GM12878 (cell line): ENCODE data around the gene RALGPS1. TPM values are rescaled to one million over a fixed set of nuclear protein-coding genes. Genes with fewer than 3 reads are reported as not detected.

Experiments used
- ATAC-seq: fragments of 200-7000 bp; cut with Tn5 transposase; 3 replicates; pipeline ENCODE4 v1.9.1; 2020; ENCODE audit warnings: mild to moderate bottlenecking, moderate library complexity
- BruUV-seq: library from RNA; stranded (reverse); fragments of 400-500 nt; replicated peaks from 2 replicates; lab custom pipeline; 2021; lab: Mats Ljungman, UMichigan
- CTCF ChIA-PET: fragments of 300-600 bp; sonication (Branson Sonifier 250); formaldehyde crosslinking; extraction: SDS; loops from one replicate; lab custom pipeline; 2021; ENCODE audit warnings: inconsistent platforms; lab: Yijun Ruan, JAX
- POLR2A ChIA-PET: fragments of 350-600 bp; formaldehyde crosslinking; extraction: SDS; loops from one replicate; lab custom pipeline; 2021; ENCODE audit warnings: inconsistent platforms; lab: Charles Lee
- RAD21 ChIA-PET: fragments of 300-600 bp; sonication (Branson Sonifier 250); formaldehyde crosslinking; loops from one replicate; lab custom pipeline; 2023; ENCODE audit warnings: antibody characterized with exemption; ENCODE audit not compliant: unreplicated experiment; lab: Charles Lee
- SMC1A ChIA-PET: fragments of 300-600 bp; sonication (Branson Sonifier 250); formaldehyde crosslinking; loops from one replicate; lab custom pipeline; 2023; ENCODE audit not compliant: unreplicated experiment, uncharacterized antibody; lab: Charles Lee
- DNase-seq: peaks from one replicate; pipeline ENCODE4 v3.0.0-alpha.2; 2011; ENCODE audit warnings: low read depth, low spot score
- FAIRE-seq: peaks from 3 replicates; lab custom pipeline; 2011; peaks lifted over from hg19 to GRCh38; lab: Jason Lieb, UNC
- H2AFZ ChIP-seq: 2 replicates; pipeline ENCODE4 v1.6.0; 2011; ENCODE audit warnings: low read depth, low read length, control low read depth; ENCODE audit not compliant: control insufficient read depth
- H3K27ac ChIP-seq: 2 replicates; pipeline ENCODE4 v1.5.1; 2011; ENCODE audit warnings: control low read depth; ENCODE audit not compliant: control insufficient read depth, insufficient read depth
- H3K27me3 ChIP-seq, 2 experiments: replicated peaks in 1 of 2; 2 replicates each; pipeline versions ENCODE4 v1.6.0 to v1.6.1; 2011; ENCODE audit warnings: low read length in 1 of 2; ENCODE audit not compliant: control insufficient read depth in 2 of 2, insufficient read depth in 2 of 2
- H3K36me3 ChIP-seq, 2 experiments: 2 replicates each; pipeline ENCODE4 v1.5.1; 2011; ENCODE audit warnings: low read length in 1 of 2; ENCODE audit not compliant: control insufficient read depth in 2 of 2, insufficient read depth in 2 of 2
- H3K4me1 ChIP-seq: 2 replicates; pipeline ENCODE4 v1.6.1; 2011; ENCODE audit warnings: mild to moderate bottlenecking, low read length, moderate library complexity, mixed read lengths; ENCODE audit not compliant: control insufficient read depth, insufficient read depth
- H3K4me2 ChIP-seq: 2 replicates; pipeline ENCODE4 v1.6.0; 2011; ENCODE audit warnings: control low read depth; ENCODE audit not compliant: control insufficient read depth, insufficient read depth
- H3K4me3 ChIP-seq: fragments of 200-600 bp; sonication (generic); 2 replicates; pipeline ENCODE4 v1.5.1; 2016
- H3K79me2 ChIP-seq: 2 replicates; pipeline ENCODE4 v1.6.0; 2011; ENCODE audit warnings: low read length; ENCODE audit not compliant: control insufficient read depth, insufficient read depth
- H3K9ac ChIP-seq: 2 replicates; pipeline ENCODE4 v1.8.0; 2011; ENCODE audit warnings: low read length, control low read depth, mixed read lengths; ENCODE audit not compliant: control insufficient read depth, insufficient read depth
- H3K9me3 ChIP-seq: replicated peaks from 3 replicates; pipeline ENCODE4 v1.5.1; 2011; ENCODE audit warnings: mild to moderate bottlenecking, low read length; ENCODE audit not compliant: control insufficient read depth, insufficient read depth
- H4K20me1 ChIP-seq: 2 replicates; pipeline ENCODE4 v1.6.0; 2011; ENCODE audit not compliant: control insufficient read depth, insufficient read depth
- BACH1 ChIP-seq: fragments of 450-650 bp; IDR thresholded peaks from 2 replicates; pipeline ENCODE4 v1.6.1; 2017; ENCODE audit warnings: mild to moderate bottlenecking, borderline replicate concordance
- CBX3 ChIP-seq: fragments of 200-600 bp; sonication (generic); IDR thresholded peaks from 2 replicates; pipeline ENCODE4 v1.6.1; 2016; ENCODE audit warnings: low read depth, borderline replicate concordance
- HDAC6 ChIP-seq: fragments of 200-600 bp; sonication (generic); IDR thresholded peaks from one replicate; pipeline ENCODE4 v1.8.0; 2017; ENCODE audit warnings: antibody characterized with exemption; ENCODE audit not compliant: unreplicated experiment
- IRF4 ChIP-seq: IDR thresholded peaks from 2 replicates; pipeline ENCODE4 v1.6.1; 2011; ENCODE audit warnings: low read depth, low read length
- JUND ChIP-seq: IDR thresholded peaks from 2 replicates; pipeline ENCODE4 v1.6.1; 2012; ENCODE audit warnings: low read depth, mild to moderate bottlenecking, low read length, improper control_type of control experiment, moderate library complexity
- KAT2A ChIP-seq: conservative IDR thresholded peaks from 2 replicates; pipeline ENCODE4 v1.6.1; 2011; ENCODE audit warnings: low read depth, low read length; ENCODE audit not compliant: control insufficient read depth
- PML ChIP-seq: IDR thresholded peaks from 2 replicates; pipeline ENCODE4 v1.6.1; 2012; ENCODE audit warnings: low read length, inconsistent platforms
- RFX5 ChIP-seq: IDR thresholded peaks from 2 replicates; pipeline ENCODE4 v1.6.1; 2011; ENCODE audit warnings: low read depth, low read length, improper control_type of control experiment
- ZNF24 ChIP-seq: fragments of 450-650 bp; IDR thresholded peaks from 2 replicates; pipeline ENCODE4 v1.6.1; 2017; ENCODE audit warnings: antibody characterized with exemption, mild to moderate bottlenecking
- ZZZ3 ChIP-seq: IDR thresholded peaks from 2 replicates; pipeline ENCODE4 v1.6.1; 2011; ENCODE audit warnings: low read depth; ENCODE audit not compliant: control insufficient read depth, insufficient read length
- WGBS: methylation state at CpG from one replicate; pipeline ENCODE4 v1.1.6; 2016; ENCODE audit warnings: low lambda C conversion rate; ENCODE audit not compliant: insufficient replicate concordance, insufficient coverage; ENCODE audit errors: missing lambda C conversion rate; 5-methylcytosine and 5-hydroxymethylcytosine counted together
- in situ Hi-C: fragments of 300-500 bp; cut with MboI; formaldehyde crosslinking; loops from 9 replicates; pipeline ENCODE4 v1.14.3; 2018; ENCODE audit warnings: mixed read lengths
- intact Hi-C: fragments of 100-400 bp; cut with micrococcal nuclease; formaldehyde crosslinking; loops from one replicate; pipeline ENCODE4 v1.14.2; 2022; ENCODE audit not compliant: unreplicated experiment
- polyA plus RNA-seq, 11 experiments: library from polyadenylated mRNA; depleted of rRNA in 4 of 11; unstranded in 6 of 11; stranded (reverse) in 5 of 11; fragments of >200 nt; fragmentation: Nextera tagmentation in 4 of 11; fragmentation: Illumina TruSeq in 1 of 11; extraction: Ambion mirVana in 4 of 11; extraction: Trizol in 1 of 11; gene quantifications; 1 replicate in 1 of 11; 2 replicates in 10 of 11; pipeline versions ENCODE4 v1.2.1 to v1.2.3, GENCODE V29; 2011 to 2016; ENCODE audit warnings: inconsistent platforms in 2 of 11, missing spikeins in 2 of 11, low read depth in 1 of 11
- total RNA-seq, 4 experiments: library from RNA; depleted of rRNA in 3 of 4; stranded (reverse); fragments of >200 nt in 3 of 4; fragmentation: Illumina TruSeq in 1 of 4; extraction: Trizol in 1 of 4; gene quantifications; 2 replicates each; pipeline versions ENCODE4 v1.2.1 to v1.2.3, GENCODE V29; 2013 to 2021
- TF ChIP-seq, protein P1 (sequence below): fragments of 450-650 bp; IDR thresholded peaks from 2 replicates; pipeline ENCODE4 v1.6.1; 2016; ENCODE audit warnings: mild to moderate bottlenecking
- TF ChIP-seq, protein P2 (sequence below): fragments of 450-650 bp; formaldehyde crosslinking; IDR thresholded peaks from 2 replicates; pipeline ENCODE4 v1.4.0; 2020; ENCODE audit warnings: mild to moderate bottlenecking, moderate library complexity

The RALGPS1 gene
- total and polyA plus RNA-seq, 10 of the 15 experiments (the other 5 are each of a cell fraction or from before 2014, with no cell fraction given), result 0.13 to 5.6 (median 2.7) TPM

DNA sequence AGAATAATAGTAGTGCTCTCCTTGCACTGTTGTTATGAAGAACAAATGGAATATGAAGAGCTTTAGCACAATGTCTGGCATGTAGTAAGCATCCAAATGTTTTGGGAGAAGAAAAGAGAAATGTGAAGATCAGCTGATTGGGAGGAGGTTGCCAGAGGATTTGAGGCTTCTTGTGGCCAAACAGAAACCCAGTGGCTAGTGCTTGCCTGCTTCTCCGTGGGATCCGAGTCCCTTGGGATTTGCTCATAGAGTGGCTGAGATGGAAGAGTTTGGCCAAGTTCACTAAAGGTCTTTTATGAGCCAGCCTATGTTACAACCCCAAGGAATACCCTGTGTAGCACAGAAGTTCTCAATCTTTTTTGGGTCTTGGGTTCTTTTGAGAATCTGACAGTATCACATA, 121.9 kb downstream of the RALGPS1 start:
- ChIA-PET POLR2A (interaction anchor here (0.7 to 1.1 kb wide), 2 partner anchors 17 to 29 kb away, joined by 3 read pairs; no protein-coding TSS in a partner anchor), RAD21 (interaction anchor here (1.4 to 1.7 kb wide), 2 partner anchors 29 to 49 kb away, joined by 3 to 4 read pairs; no protein-coding TSS in a partner anchor), SMC1A (interaction anchor here (0.9 to 1.3 kb wide), 6 partner anchors 11 to 54 kb away, joined by 3 to 5 read pairs (median 3); no protein-coding TSS in a partner anchor), CTCF (interaction anchor here (1.1 to 1.9 kb wide), 3 partner anchors 50 to 96 kb away, joined by 4 to 6 read pairs (median 4); no protein-coding TSS in a partner anchor)
- ATAC-seq (no peak), DNase-seq (no peak), FAIRE-seq (no peak)
- H3K4me1 ChIP-seq, result no peaks in the 10 kb centered on the region
- WGBS, result 96% methylated on average over 2 of the region's 2 CpGs
- TF ChIP-seq, protein P1, sequence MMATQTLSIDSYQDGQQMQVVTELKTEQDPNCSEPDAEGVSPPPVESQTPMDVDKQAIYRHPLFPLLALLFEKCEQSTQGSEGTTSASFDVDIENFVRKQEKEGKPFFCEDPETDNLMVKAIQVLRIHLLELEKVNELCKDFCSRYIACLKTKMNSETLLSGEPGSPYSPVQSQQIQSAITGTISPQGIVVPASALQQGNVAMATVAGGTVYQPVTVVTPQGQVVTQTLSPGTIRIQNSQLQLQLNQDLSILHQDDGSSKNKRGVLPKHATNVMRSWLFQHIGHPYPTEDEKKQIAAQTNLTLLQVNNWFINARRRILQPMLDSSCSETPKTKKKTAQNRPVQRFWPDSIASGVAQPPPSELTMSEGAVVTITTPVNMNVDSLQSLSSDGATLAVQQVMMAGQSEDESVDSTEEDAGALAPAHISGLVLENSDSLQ, result no peak
- no peak for TF ChIP-seq KAT2A
- TF ChIP-seq ZNF24, result no peak
- no peak for TF ChIP-seq CBX3
- TF ChIP-seq PML, result no peak
- no peak for TF ChIP-seq BACH1
- H3K9me3 ChIP-seq, result no peaks in the 10 kb centered on the region
- H3K36me3 ChIP-seq, result no peaks in the 10 kb centered on the region
- H3K27me3 ChIP-seq, result no peaks in the 10 kb centered on the region
- no peaks in the 10 kb centered on the region for H3K79me2 ChIP-seq
- in situ Hi-C loops, result no loop called here
- H3K4me2 ChIP-seq, result no peak overlapping the region
- H2AFZ ChIP-seq, result no peak overlapping the region
- H4K20me1 ChIP-seq, result no peaks in the 10 kb centered on the region
- BruUV-seq, result no TSS peak
- no peak overlapping the region for H3K9ac ChIP-seq
- intact Hi-C loops, result no loop called here
- no peak overlapping the region for H3K27ac ChIP-seq
- no peak overlapping the region for H3K4me3 ChIP-seq

DNA sequence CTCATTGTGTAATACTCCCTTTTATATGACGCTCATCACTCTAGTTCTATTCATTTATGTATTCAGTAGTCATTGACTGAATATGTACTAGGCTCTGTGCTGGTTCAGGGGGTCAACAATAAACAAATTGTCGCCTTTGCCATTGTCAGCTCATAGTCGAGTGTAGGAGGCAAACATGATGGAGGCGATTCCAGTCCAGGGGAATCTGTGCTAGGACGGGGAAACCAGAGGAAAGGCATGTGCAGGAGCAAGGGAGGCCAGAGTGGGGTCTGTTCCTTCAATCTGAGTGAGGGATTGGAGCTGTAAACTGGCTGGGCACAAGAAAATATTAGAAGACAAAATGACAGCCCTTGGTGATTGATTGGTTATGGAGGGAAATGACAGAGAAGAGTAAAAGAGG, 123.9 kb downstream of the RALGPS1 start:
- ATAC-seq (no peak), FAIRE-seq (no peak), DNase-seq (no peak)
- 81% methylated on average over 5 of the region's 5 CpGs for WGBS
- no peaks in the 10 kb centered on the region for H3K36me3 ChIP-seq
- no peaks in the 10 kb centered on the region for H3K4me1 ChIP-seq
- no peak overlapping the region for H3K27ac ChIP-seq
- no peaks in the 10 kb centered on the region for H4K20me1 ChIP-seq
- no peaks in the 10 kb centered on the region for H3K9me3 ChIP-seq
- no peaks in the 10 kb centered on the region for H3K79me2 ChIP-seq
- no peak overlapping the region for H3K4me3 ChIP-seq
- ChIA-PET CTCF (no interaction called here), SMC1A (no interaction called here), POLR2A (interaction anchor here (1.3 kb wide), 1 partner anchor 52 kb away, joined by 4 read pairs; no protein-coding TSS in a partner anchor), RAD21 (no interaction called here)
- no peak overlapping the region for H3K4me2 ChIP-seq
- no peak overlapping the region for H3K9ac ChIP-seq
- no TSS peak for BruUV-seq
- H2AFZ ChIP-seq, result no peak overlapping the region
- intact Hi-C loops, result no loop called here
- in situ Hi-C loops, result no loop called here
- H3K27me3 ChIP-seq, result no peaks in the 10 kb centered on the region
- TF ChIP-seq JUND, result no peak
- TF ChIP-seq PML, result no peak
- no peak for TF ChIP-seq RFX5
- TF ChIP-seq ZZZ3, result no peak
- TF ChIP-seq HDAC6, result no peak
- TF ChIP-seq, protein P1, result no peak
- no peak for TF ChIP-seq IRF4
- TF ChIP-seq, protein P2, sequence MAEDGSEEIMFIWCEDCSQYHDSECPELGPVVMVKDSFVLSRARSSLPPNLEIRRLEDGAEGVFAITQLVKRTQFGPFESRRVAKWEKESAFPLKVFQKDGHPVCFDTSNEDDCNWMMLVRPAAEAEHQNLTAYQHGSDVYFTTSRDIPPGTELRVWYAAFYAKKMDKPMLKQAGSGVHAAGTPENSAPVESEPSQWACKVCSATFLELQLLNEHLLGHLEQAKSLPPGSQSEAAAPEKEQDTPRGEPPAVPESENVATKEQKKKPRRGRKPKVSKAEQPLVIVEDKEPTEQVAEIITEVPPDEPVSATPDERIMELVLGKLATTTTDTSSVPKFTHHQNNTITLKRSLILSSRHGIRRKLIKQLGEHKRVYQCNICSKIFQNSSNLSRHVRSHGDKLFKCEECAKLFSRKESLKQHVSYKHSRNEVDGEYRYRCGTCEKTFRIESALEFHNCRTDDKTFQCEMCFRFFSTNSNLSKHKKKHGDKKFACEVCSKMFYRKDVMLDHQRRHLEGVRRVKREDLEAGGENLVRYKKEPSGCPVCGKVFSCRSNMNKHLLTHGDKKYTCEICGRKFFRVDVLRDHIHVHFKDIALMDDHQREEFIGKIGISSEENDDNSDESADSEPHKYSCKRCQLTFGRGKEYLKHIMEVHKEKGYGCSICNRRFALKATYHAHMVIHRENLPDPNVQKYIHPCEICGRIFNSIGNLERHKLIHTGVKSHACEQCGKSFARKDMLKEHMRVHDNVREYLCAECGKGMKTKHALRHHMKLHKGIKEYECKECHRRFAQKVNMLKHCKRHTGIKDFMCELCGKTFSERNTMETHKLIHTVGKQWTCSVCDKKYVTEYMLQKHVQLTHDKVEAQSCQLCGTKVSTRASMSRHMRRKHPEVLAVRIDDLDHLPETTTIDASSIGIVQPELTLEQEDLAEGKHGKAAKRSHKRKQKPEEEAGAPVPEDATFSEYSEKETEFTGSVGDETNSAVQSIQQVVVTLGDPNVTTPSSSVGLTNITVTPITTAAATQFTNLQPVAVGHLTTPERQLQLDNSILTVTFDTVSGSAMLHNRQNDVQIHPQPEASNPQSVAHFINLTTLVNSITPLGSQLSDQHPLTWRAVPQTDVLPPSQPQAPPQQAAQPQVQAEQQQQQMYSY, result no peak
